SU-DHL-6 (cell line): Measurements from ENCODE around the gene SMC4.

Experiments
- EZH2phosphoT487 ChIP-seq: fragments of 200-600 bp; sonication (generic), shearing (Covaris generic); conservative IDR thresholded peaks from 2 replicates; pipeline ENCODE4 v1.6.1; 2018; ENCODE audit warnings: mild to moderate bottlenecking, antibody characterized with exemption, low read length, moderate library complexity, mixed read lengths
- TF ChIP-seq, protein P1 (sequence below): fragments of 200-600 bp; sonication (generic); IDR thresholded peaks from one replicate; pipeline ENCODE4 v1.5.1; 2017; ENCODE audit warnings: antibody characterized with exemption, mild to moderate bottlenecking, low read length, moderate library complexity; ENCODE audit not compliant: insufficient read depth, poor library complexity, severe bottlenecking

DNA sequence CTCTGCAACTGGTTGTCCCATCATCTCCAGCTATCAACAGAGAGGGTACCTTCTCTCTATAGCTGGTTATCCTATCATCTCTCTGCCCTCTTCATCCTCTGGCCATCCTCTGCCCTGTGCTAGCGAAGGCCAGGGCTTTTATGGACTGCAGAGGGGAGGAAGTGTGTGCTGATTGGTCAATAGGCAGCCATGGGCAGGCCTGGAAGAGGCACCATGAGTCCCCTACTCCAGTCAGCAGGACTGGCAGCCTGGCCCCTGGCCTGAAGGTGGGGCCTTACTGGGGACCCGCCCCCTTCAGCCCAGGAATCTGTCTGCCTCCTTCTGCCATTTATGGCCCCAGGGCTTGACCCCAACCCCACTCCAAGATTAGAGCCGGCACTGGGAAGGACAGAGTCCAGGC lies 60.6 kb downstream of the SMC4 start:
- TF ChIP-seq, protein P1, sequence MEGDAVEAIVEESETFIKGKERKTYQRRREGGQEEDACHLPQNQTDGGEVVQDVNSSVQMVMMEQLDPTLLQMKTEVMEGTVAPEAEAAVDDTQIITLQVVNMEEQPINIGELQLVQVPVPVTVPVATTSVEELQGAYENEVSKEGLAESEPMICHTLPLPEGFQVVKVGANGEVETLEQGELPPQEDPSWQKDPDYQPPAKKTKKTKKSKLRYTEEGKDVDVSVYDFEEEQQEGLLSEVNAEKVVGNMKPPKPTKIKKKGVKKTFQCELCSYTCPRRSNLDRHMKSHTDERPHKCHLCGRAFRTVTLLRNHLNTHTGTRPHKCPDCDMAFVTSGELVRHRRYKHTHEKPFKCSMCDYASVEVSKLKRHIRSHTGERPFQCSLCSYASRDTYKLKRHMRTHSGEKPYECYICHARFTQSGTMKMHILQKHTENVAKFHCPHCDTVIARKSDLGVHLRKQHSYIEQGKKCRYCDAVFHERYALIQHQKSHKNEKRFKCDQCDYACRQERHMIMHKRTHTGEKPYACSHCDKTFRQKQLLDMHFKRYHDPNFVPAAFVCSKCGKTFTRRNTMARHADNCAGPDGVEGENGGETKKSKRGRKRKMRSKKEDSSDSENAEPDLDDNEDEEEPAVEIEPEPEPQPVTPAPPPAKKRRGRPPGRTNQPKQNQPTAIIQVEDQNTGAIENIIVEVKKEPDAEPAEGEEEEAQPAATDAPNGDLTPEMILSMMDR = no peak
- TF ChIP-seq EZH2phosphoT487 = no peak
